Cardiac muscle cell (in vitro differentiated cells and primary cell): Measurements from ENCODE around the gene ADAD2. TPM values are rescaled to one million over a fixed set of nuclear protein-coding genes. Genes with fewer than 3 reads are reported as not detected.

ENCODE experiments used
- DNase-seq, 2 donors: peaks; one replicate each; pipeline versions ENCODE4 v3.0.0 to v3.0.0-alpha.2; 2010 to 2017; ENCODE audit warnings: low read depth in 1 of 2, low spot score in 1 of 2
- H3K27ac ChIP-seq: fragments of 200-600 bp; sonication (generic); 2 replicates; pipeline ENCODE4 v1.5.1; 2016
- H3K27me3 ChIP-seq: fragments of 200-600 bp; sonication (generic); 2 replicates; pipeline ENCODE4 v1.6.0; 2016; ENCODE audit warnings: control low read depth
- H3K36me3 ChIP-seq: fragments of 200-600 bp; sonication (generic); 2 replicates; pipeline ENCODE4 v1.5.1; 2016; ENCODE audit warnings: control low read depth
- H3K4me1 ChIP-seq: fragments of 200-600 bp; sonication (generic); 2 replicates; pipeline ENCODE4 v1.8.1; 2017; ENCODE audit warnings: low read depth, mild to moderate bottlenecking, mixed run types
- H3K4me3 ChIP-seq: fragments of 200-600 bp; sonication (generic); 2 replicates; pipeline ENCODE4 v1.5.1; 2016; ENCODE audit warnings: mild to moderate bottlenecking
- H3K9me3 ChIP-seq: fragments of 200-600 bp; sonication (generic); 2 replicates; pipeline ENCODE4 v1.5.1; 2017; ENCODE audit warnings: low read depth, mild to moderate bottlenecking, control low read depth
- CTCF ChIP-seq: IDR thresholded peaks from 2 replicates; pipeline ENCODE4 v1.5.1; 2012; ENCODE audit warnings: low read depth, mild to moderate bottlenecking, low read length
- polyA plus RNA-seq: library from polyadenylated mRNA; unstranded; fragments of >200 nt; fragmentation: Nextera tagmentation; extraction: Ambion mirVana; gene quantifications from 2 replicates; pipeline ENCODE4 v1.2.1, GENCODE V29; 2016
- total RNA-seq: library from RNA; depleted of rRNA; stranded (reverse); fragments of >200 nt; gene quantifications from 2 replicates; pipeline ENCODE4 v1.2.3, GENCODE V29; 2016

The ADAD2 gene
- 0.04 TPM in 1 of 2 replicates, not detected in the other for total RNA-seq
- not detected in 2 replicates for polyA plus RNA-seq

- H3K27ac ChIP-seq, result no peak within 1 kb of the TSS
- no peaks in the 10 kb centered on the region for H3K9me3 ChIP-seq
- H3K4me3 ChIP-seq, result no peak within 1 kb of the TSS
- no peaks in the 10 kb centered on the region for H3K27me3 ChIP-seq
- no peak for TF ChIP-seq CTCF
- no peaks in the 10 kb centered on the region for H3K4me1 ChIP-seq
- H3K36me3 ChIP-seq, result no peaks in the 10 kb centered on the region
- no peak for DNase-seq
Observed at GRCh38 chr16:84190731-84191388, at the start of gene ADAD2. TSS of gene ADAD2 (plus strand) at chr16:84191157. CDS start at chr16:84191231, 74 bp downstream.

- DNase-seq, result no peak
- H3K4me3 ChIP-seq, result no peak overlapping the region
- H3K4me1 ChIP-seq, result peaks cover 19% of the 10 kb centered on the region
- H3K9me3 ChIP-seq, result no peaks in the 10 kb centered on the region
- peaks cover 16% of the 10 kb centered on the region for H3K27me3 ChIP-seq
- H3K36me3 ChIP-seq, result no peaks in the 10 kb centered on the region
- no peak overlapping the region for H3K27ac ChIP-seq
- TF ChIP-seq CTCF, result no peak
Observed at GRCh38 chr16:84143081-84143480, 47.9 kb upstream of the ADAD2 start.

- no peaks in the 10 kb centered on the region for H3K9me3 ChIP-seq
- peaks cover 20% of the 10 kb centered on the region for H3K27me3 ChIP-seq
- no peak for TF ChIP-seq CTCF
- DNase-seq, result peak; percentile 2 to 48
- no peaks in the 10 kb centered on the region for H3K36me3 ChIP-seq
- peak overlapping the region; percentile 79 for H3K27ac ChIP-seq
- H3K4me3 ChIP-seq, result peak overlapping the region; percentile 96
- peaks cover 14% of the 10 kb centered on the region for H3K4me1 ChIP-seq
Observed at GRCh38 chr16:84143784-84144199, 47.2 kb upstream of the ADAD2 start.

- H3K4me3 ChIP-seq, result peak overlapping the region; percentile 96
- peak; percentile 13 to 44 for DNase-seq
- H3K36me3 ChIP-seq, result no peaks in the 10 kb centered on the region
- peak overlapping the region; percentile 79 for H3K27ac ChIP-seq
- H3K27me3 ChIP-seq, result peaks cover 25% of the 10 kb centered on the region
- no peaks in the 10 kb centered on the region for H3K9me3 ChIP-seq
- peak; percentile 20 for TF ChIP-seq CTCF
- peaks cover 8% of the 10 kb centered on the region for H3K4me1 ChIP-seq
Observed at GRCh38 chr16:84144209-84144858, 46.6 kb upstream of the ADAD2 start.

GRCh38 chr16:84144859-84145639 lies 45.9 kb upstream of the ADAD2 start, which contains the start of the genes DNAAF1 and HSDL1:
TSS of gene DNAAF1 (plus strand) at chr16:84145308. CDS start at chr16:84145441, 133 bp downstream.
TSS of gene HSDL1 (minus strand) at chr16:84145177. CDS start at chr16:84131321, 13,856 bp downstream.
- Histone ChIP-seq H3K9me3 (no peaks in the 10 kb centered on the region), H3K36me3 (no peaks in the 10 kb centered on the region), H3K4me3 (peak within 1 kb of the TSS; percentile 96), H3K4me1 (peaks cover 1% of the 10 kb centered on the region), H3K27ac (peak within 1 kb of the TSS; percentile 79), H3K27me3 (peaks cover 25% of the 10 kb centered on the region)
- peak; percentile 88 to 94 for DNase-seq
- no peak for TF ChIP-seq CTCF
